IMR-90 (cell line): ENCODE data around the gene KNL1. TPM values are rescaled to one million over a fixed set of nuclear protein-coding genes. Genes with fewer than 3 reads are reported as not detected.
A peak's percentile ranks its signal among the peaks of the same experiment; 100 is the strongest.

Experiments
- ATAC-seq: fragments of 200-7000 bp; cut with Tn5 transposase; 2 replicates; pipeline ENCODE4 v1.9.1; 2020; ENCODE audit warnings: low read depth, mild to moderate bottlenecking, moderate library complexity
- BruUV-seq: library from RNA; stranded (reverse); fragments of 400-500 nt; replicated peaks from 2 replicates; lab custom pipeline; 2021; lab: Mats Ljungman, UMichigan
- CTCF ChIA-PET: fragments of 300-600 bp; formaldehyde crosslinking; extraction: SDS; loops from one replicate; lab custom pipeline; 2021; ENCODE audit warnings: antibody characterized with exemption; lab: Yijun Ruan, JAX
- POLR2A ChIA-PET: fragments of 300-600 bp; sonication (Branson Sonifier 250); formaldehyde crosslinking; loops from one replicate; lab custom pipeline; 2022; ENCODE audit warnings: antibody characterized with exemption; ENCODE audit not compliant: unreplicated experiment; lab: Charles Lee
- DNase-seq: peaks from one replicate; pipeline ENCODE4 v3.0.0; 2013
- H2AFZ ChIP-seq: replicated peaks from 2 replicates; pipeline ENCODE3; 2013; ENCODE audit warnings: low read length, mild to moderate bottlenecking; ENCODE audit not compliant: poor library complexity
- H2AK5ac ChIP-seq: 2 replicates; pipeline ENCODE4 v1.6.1; 2013; ENCODE audit warnings: low read depth, low read length, inconsistent platforms
- H2AK9ac ChIP-seq: replicated peaks from 2 replicates; pipeline ENCODE3; 2013; ENCODE audit warnings: mild to moderate bottlenecking, low read depth, low read length, moderate library complexity; ENCODE audit not compliant: poor library complexity
- H2BK120ac ChIP-seq: 2 replicates; pipeline ENCODE4 v1.6.1; 2013; ENCODE audit warnings: low read depth, low read length, inconsistent platforms
- H2BK15ac ChIP-seq: 3 replicates; pipeline ENCODE4 v1.6.1; 2013; ENCODE audit warnings: low read depth, low read length, inconsistent platforms
- H2BK20ac ChIP-seq: 2 replicates; pipeline ENCODE4 v1.6.1; 2013; ENCODE audit warnings: low read depth, mild to moderate bottlenecking, inconsistent platforms, low read length, moderate library complexity
- H2BK5ac ChIP-seq: 2 replicates; pipeline ENCODE4 v1.6.1; 2013; ENCODE audit warnings: mild to moderate bottlenecking, low read depth, low read length, inconsistent platforms; ENCODE audit not compliant: poor library complexity, severe bottlenecking
- H3K14ac ChIP-seq: replicated peaks from 2 replicates; pipeline ENCODE4 v1.6.1; 2013; ENCODE audit warnings: low read depth, low read length, inconsistent platforms
- H3K18ac ChIP-seq: 2 replicates; pipeline ENCODE4 v1.6.1; 2013; ENCODE audit warnings: low read depth, low read length, control low read depth
- H3K23ac ChIP-seq: 2 replicates; pipeline ENCODE4 v1.6.1; 2013; ENCODE audit warnings: low read depth, low read length, inconsistent platforms
- H3K27ac ChIP-seq: 2 replicates; pipeline ENCODE4 v1.5.1; 2013; ENCODE audit warnings: mild to moderate bottlenecking, control low read depth, low read length; ENCODE audit not compliant: insufficient read depth
- H3K27me3 ChIP-seq: 2 replicates; pipeline ENCODE4 v1.6.1; 2013; ENCODE audit warnings: low read length; ENCODE audit not compliant: control insufficient read depth, insufficient read depth
- H3K36me3 ChIP-seq: 2 replicates; pipeline ENCODE4 v1.6.1; 2013; ENCODE audit warnings: low read length, mixed read lengths; ENCODE audit not compliant: control insufficient read depth, insufficient read depth
- H3K4ac ChIP-seq: 2 replicates; pipeline ENCODE4 v1.6.1; 2013; ENCODE audit warnings: low read depth, low read length, inconsistent platforms
- H3K4me1 ChIP-seq: 2 replicates; pipeline ENCODE4 v1.6.1; 2013; ENCODE audit warnings: low read length, mixed read lengths; ENCODE audit not compliant: control insufficient read depth, insufficient read depth
- H3K4me2 ChIP-seq: 2 replicates; pipeline ENCODE4 v1.6.1; 2013; ENCODE audit warnings: low read depth, mild to moderate bottlenecking, control low read depth, low read length, moderate library complexity
- H3K4me3 ChIP-seq: 2 replicates; pipeline ENCODE4 v1.5.1; 2013; ENCODE audit warnings: low read depth, mild to moderate bottlenecking, control low read depth, low read length, moderate library complexity; ENCODE audit not compliant: insufficient read depth
- H3K56ac ChIP-seq: 2 replicates; pipeline ENCODE4 v1.6.1; 2013; ENCODE audit warnings: low read length, inconsistent platforms; ENCODE audit not compliant: insufficient read depth; ENCODE audit errors: extremely low read depth
- H3K79me1 ChIP-seq, 2 experiments: 2 replicates each; pipeline ENCODE4 v1.6.1; 2013; ENCODE audit warnings: low read length in 2 of 2, inconsistent platforms in 1 of 2, low read depth in 1 of 2
- H3K9ac ChIP-seq: 2 replicates; pipeline ENCODE4 v1.6.1; 2013; ENCODE audit warnings: low read depth, low read length, control low read depth
- H3K9me1 ChIP-seq: 2 replicates; pipeline ENCODE4 v1.6.1; 2013; ENCODE audit warnings: low read length, inconsistent platforms; ENCODE audit not compliant: insufficient read depth
- H3K9me3 ChIP-seq: 2 replicates; pipeline ENCODE4 v1.6.1; 2013; ENCODE audit warnings: low read length; ENCODE audit not compliant: control insufficient read depth, insufficient read depth
- H4K20me1 ChIP-seq: 2 replicates; pipeline ENCODE4 v1.6.1; 2013; ENCODE audit warnings: low read length, inconsistent platforms; ENCODE audit not compliant: insufficient read depth
- H4K5ac ChIP-seq: 2 replicates; pipeline ENCODE4 v1.6.1; 2013; ENCODE audit warnings: mild to moderate bottlenecking, low read depth, low read length, control low read depth
- H4K8ac ChIP-seq, 2 experiments: 2 replicates each; pipeline ENCODE4 v1.6.1; 2013; ENCODE audit warnings: low read depth in 2 of 2, low read length in 2 of 2, control low read depth in 1 of 2, inconsistent platforms in 1 of 2
- H4K91ac ChIP-seq: 2 replicates; pipeline ENCODE4 v1.6.1; 2013; ENCODE audit warnings: low read depth, low read length, inconsistent platforms; ENCODE audit not compliant: insufficient read depth
- CEBPB ChIP-seq: IDR thresholded peaks from 2 replicates; pipeline ENCODE4 v1.6.1; 2012; ENCODE audit warnings: low read depth, low read length, improper control_type of control experiment
- MAFK ChIP-seq: IDR thresholded peaks from 2 replicates; pipeline ENCODE4 v1.6.1; 2012; ENCODE audit warnings: low read depth, low read length, improper control_type of control experiment
- MXI1 ChIP-seq: IDR thresholded peaks from 2 replicates; pipeline ENCODE4 v1.6.1; 2012; ENCODE audit warnings: low read depth, mild to moderate bottlenecking, low read length, moderate library complexity, borderline replicate concordance
- RFX5 ChIP-seq: IDR thresholded peaks from 2 replicates; pipeline ENCODE4 v1.8.0; 2012; ENCODE audit warnings: low read depth, mild to moderate bottlenecking, low read length, moderate library complexity
- dilution Hi-C: fragments of 300-500 bp; cut with HindIII; formaldehyde crosslinking; loops from one replicate; pipeline ENCODE4 v1.14.3; 2018; ENCODE audit warnings: low sequenced_read_pairs; ENCODE audit not compliant: unreplicated experiment
- in situ Hi-C: fragments of 300-500 bp; cut with MboI; formaldehyde crosslinking; loops from 3 replicates; pipeline ENCODE4 v1.14.3; 2019; ENCODE audit warnings: low sequenced_read_pairs, inconsistent platforms, mixed read lengths
- intact Hi-C: fragments of 100-400 bp; cut with micrococcal nuclease; formaldehyde crosslinking; loops from 2 replicates; pipeline ENCODE4 v1.10.0; 2022
- polyA plus RNA-seq, 3 experiments: library from polyadenylated mRNA; depleted of rRNA; stranded (reverse); fragments of >200 nt; gene quantifications; 2 replicates each; pipeline ENCODE4 v1.2.3, GENCODE V29; 2012; ENCODE audit warnings: low replicate concordance in 1 of 3
- total RNA-seq: library from RNA; depleted of rRNA; stranded (reverse); fragments of >200 nt; gene quantifications from 2 replicates; pipeline ENCODE4 v1.2.3, GENCODE V29; 2012

Gene KNL1
- total and polyA plus RNA-seq, 2 of the 4 experiments (the other 2 are of a cell fraction): 3.1 to 25.1 TPM

DNA sequence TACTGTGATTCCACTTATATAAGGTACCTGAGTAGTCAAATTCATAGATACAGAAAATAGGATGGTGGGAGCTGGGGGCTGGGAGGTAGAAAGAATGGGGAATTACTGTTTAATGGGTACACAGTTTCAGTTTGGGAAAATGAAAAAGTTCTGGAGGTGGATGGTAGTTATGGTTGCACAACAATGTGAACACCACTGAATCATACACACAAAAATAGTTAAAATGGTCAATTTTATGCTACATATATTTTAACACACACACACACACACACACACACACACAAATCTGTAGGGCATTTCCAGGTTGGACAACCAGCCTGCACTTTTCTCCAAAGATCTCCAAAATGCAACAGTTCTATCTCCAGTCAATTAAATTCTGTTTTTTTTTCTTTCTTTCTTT is 30.6 kb upstream of the KNL1 start:
- dilution Hi-C loops (no loop called here), in situ Hi-C loops (no loop called here), intact Hi-C loops (no loop called here)
- Histone ChIP-seq H4K5ac (no peak overlapping the region), H2BK5ac (no peak overlapping the region), H3K9me3 (no peaks in the 10 kb centered on the region), H2AFZ (no peak overlapping the region), H3K14ac (no peak overlapping the region), H3K27me3 (no peaks in the 10 kb centered on the region), H4K91ac (no peak overlapping the region), H2BK20ac (no peak overlapping the region), H3K4me1 (no peaks in the 10 kb centered on the region), H3K27ac (no peak overlapping the region), H2AK5ac (no peak overlapping the region), H3K36me3 (peaks cover 3% of the 10 kb centered on the region; the same call in 1 of the 2 replicates), H2BK120ac (no peak overlapping the region), H2AK9ac (no peak overlapping the region), H3K56ac (no peak overlapping the region), H3K4me3 (no peak overlapping the region), H3K4me2 (no peak overlapping the region), H3K18ac (no peak overlapping the region), H4K8ac (no peak overlapping the region), H3K9me1 (0 out of 2 replicates have a peak, but pooled peaks cover 5% of the 10 kb centered on the region), H2BK15ac (no peak overlapping the region), H3K79me1 (peaks cover 15 to 35% of the 10 kb centered on the region in 2 experiments), H3K23ac (no peak overlapping the region), H3K4ac (no peak overlapping the region), H4K20me1 (no peaks in the 10 kb centered on the region), H3K9ac (no peak overlapping the region)
- no TSS peak for BruUV-seq
- ChIA-PET CTCF (no interaction called here), POLR2A (no interaction called here)
- no peak for TF ChIP-seq MAFK
- TF ChIP-seq RFX5: no peak
- TF ChIP-seq MXI1: no peak
- TF ChIP-seq CEBPB: peak; percentile 69
- no peak for DNase-seq
- ATAC-seq: no peak
